Eye (tissue), 1 donor: Measurements from ENCODE around the gene TFCP2.
"Not testable (repeated sequence)": the region's sequence is repeated elsewhere in the genome, so short reads cannot be mapped to it uniquely, and the experiment has no call there.

ENCODE experiments used
- DNase-seq: peaks from one replicate; pipeline ENCODE4 v3.0.0-alpha.2; 2015

TFCP2 gene

DNA sequence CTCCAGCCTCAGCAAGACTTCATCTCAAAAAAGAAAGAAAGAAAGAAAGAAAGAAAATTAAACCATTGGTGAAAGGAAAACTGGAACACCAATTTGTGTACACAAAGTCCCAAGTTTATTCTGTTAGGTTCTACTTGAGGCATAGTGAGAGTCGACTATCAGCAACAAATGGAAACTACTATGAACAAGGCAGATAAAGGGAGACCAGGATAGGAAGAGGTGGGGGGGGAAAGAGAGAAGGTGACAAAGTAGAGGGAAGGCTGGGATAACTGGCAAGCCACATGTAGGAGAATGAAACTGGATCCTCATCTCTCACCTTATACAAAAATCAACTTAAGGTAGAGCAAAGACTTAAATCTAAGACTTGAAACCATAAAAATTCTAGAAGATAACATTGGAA is 25.6 kb downstream of the TFCP2 start:
- DNase-seq, result no peak

DNA sequence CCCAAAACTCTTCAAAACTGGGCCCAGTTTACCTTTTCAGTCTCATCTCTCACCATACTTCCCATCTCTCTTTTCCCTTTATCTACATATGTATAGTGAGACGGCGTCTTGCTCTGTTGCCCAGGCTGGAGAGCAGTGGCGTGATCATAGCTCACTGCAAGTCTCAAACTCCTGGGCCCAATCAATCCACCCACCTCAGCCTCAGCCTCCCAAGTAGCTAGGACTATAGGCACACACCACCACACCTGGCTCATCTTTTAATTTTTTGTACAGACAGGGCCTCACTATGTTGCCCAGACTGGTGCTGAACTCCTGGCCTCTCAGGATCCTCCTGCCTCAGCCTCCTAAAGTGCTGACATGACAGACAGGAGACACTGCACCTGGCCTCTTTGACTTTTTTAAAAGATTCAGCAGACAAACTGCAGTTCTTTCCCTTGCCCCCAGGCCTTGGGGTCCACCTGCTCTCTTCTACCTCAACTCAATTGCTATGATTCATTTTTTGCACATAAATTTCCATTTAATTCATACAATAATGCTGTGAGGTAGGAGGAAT is 33.6 kb downstream of the TFCP2 start:
- no peak for DNase-seq

DNA sequence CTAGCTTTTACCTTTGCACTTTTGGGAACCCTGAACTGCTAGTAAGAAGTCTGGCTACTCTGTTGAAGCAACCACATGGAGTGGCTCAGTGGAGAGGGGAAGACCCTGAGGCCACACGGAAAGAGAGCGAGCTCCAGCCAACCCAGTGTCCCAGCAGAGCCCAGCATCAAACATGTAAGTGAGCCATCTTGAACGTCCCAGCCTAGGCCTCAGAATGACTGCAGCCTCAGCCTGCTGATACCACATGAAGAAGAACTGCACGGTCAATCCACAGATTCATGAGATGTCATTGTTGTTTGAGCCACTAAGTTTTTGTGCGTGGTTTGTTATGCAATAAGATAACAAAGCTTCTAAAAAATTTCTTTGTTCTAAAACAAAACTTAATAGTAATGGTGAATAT is 40.2 kb downstream of the TFCP2 start:
- no peak for DNase-seq

DNA sequence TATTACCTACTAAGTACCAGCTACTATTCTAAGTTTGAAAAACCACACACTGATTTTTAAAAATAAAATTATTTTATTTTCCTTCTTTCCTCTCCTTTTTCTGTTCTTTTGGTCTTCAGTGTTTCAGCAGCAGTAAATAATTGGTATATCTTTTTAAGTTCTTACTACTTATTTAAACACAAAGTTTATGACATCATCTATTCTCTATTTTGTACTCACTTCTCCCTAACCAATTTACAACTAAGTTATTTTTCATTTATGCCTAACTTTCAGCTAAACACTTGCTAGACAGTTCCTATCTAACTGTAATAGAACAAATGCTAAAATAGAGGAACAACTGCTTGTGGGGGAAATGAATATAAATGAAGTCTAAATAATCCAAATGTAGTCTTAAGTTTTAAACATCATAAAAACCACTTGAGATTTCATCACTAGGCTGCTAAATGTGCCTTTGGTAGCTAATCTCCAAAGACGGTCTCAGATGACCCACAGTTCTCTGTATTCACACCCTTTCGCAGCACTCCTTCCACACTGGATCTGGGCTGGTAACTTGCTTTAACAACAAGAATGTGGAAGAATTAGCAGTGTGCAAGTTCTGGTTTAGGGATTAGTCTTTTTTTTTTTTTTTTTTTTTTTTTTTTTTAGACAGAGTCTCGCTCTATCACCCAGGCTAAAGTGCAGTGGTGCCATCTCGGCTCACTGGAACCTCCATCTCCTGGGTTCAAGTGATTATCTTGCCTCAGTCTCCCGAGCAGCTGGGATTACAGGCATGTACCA is 41.0 kb downstream of the TFCP2 start:
- no peak for DNase-seq

DNA sequence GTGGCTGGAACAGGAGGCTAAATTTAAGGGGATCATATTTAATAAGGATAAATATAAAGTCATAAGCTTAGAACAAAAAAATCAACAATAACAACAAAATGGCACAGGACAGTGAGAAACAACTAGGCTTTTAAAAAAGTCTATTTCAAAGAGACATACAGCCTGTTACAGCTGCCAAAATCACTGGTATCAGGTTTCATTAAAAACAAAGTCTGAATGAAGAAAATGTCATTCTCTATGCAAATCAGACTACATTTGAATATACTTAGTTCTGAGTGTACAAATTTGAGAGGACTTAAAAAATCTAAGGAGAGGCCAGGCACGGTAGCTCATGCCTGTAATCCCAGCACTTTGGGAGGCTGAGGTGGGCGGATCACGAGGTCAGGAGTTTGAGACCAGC is 44.0 kb downstream of the TFCP2 start:
- no peak for DNase-seq

DNA sequence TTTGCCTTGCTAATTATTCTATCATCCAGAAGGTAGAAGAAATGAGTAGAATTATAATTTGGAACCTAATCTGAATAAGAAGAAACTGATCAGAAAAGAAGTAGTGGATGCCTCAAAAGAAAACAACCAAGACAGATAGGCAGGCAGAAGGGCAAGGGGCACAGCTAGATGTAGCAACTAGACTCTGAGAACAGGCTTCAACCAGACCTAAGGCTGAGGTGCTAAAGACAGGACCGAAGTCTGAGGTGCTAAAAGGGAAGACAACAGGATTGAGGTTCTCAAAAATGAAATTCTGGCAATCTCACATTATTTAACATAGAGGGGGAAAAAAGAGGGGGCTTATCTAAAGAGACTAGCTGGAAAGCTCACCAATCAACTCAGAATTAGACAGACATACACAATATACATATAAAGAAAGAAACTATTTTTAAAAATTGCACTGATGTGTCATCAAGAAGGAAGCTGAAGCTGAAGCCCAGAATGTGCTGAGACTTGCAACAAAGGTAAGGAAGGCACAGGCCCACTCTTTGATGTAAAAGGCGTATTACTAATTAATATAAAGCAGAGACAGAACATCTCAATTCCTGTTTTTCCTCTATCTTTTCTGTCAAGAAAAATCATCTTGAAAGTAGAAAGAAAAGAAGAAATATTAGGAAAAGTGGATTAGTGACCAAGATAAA is 45.7 kb downstream of the TFCP2 start:
- no peak for DNase-seq

DNA sequence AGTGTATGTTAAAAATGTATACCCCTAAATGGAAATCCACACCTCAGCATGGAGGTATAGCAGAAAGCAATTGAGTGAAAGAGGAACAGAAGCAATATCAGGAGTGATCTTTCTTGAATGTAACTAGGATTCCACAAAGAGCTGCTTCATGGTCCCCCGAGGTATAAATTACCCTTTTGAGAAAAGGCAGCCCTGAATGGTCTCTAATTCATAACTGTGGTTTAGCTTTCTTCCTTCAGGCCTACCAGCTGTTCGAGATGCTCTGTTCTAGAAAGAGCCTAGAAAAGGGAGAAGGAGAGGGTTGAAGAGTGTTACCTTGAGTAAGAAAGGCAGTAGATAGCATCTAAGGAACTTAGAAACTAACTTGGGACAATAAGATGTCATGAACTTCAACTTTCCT is 46.6 kb downstream of the TFCP2 start:
- DNase-seq, result no peak

DNA sequence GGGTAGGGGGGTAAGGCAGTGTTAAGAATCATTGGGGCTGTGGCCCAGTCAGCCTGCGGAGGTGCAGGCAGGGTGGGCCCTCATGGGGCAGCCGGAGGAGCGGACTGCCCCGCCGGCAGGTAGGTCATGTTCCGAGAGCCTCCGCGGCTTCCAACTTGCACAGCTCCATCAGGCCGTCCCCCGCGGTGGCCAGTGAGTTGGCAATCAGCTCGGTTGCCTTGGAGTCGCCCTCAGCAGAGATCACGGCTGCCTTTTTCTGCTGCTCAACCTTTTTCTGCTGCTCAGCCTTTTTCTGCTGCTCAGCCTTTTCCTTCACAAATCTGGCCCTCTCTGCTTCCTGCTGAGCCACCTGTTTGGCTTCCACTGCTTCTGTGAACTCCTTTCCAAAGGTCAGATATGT is 48.4 kb downstream of the TFCP2 start:
- no peak for DNase-seq

DNA sequence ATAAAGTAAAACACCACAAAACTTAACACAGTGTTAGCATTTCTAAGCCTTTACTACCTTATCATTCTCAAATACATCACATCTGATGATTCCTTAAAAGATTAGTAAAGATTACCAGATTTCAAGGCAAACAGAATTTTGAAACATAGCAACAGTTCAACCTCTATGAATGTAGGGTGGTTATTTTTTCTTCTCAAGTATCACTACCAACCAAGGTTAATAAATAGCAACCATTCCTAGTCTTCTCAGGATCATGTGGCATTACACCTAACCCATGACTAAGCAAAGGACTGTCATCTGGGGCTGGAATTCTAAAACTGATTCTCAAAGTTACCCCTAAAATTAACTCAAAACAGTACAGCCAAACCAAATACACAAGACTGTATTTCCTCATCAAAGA is 50.1 kb downstream of the TFCP2 start:
- DNase-seq, result no peak

DNA sequence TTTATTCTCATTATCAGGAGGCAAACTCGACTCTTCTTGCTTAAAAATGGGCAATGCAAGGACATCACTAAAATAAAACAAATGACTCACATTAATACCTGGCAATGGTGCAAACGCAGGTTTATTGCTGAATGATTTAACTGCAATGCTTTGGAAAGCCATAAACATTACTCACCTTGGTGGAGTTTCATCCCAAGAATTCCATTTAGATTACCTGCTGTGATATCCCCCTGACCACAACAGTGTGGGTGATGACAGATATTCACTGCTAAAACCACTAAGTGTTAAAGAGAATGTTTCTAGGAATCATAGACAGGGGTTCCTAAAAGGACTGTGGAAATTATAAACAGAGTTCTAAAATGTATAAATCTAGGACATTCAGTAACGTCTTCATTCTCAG is 54.2 kb downstream of the TFCP2 start:
- no peak for DNase-seq

DNA sequence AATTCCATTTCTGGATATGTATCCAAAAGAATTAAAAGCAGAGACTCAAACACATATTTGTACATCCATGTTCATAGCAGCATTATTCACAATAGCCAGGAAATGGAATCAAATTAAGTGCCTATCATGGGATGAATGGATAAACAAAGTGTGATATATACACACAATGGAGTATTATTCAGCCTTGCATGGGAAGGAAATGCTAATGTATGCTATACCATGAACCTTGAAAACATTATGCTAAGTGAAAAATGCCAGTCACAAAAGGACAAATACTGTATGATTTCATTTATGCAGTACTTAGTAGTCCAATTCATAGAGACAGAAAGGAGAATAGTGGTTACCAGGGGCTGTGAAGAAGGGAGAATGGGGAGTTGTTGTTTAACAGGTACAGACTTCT is 57.4 kb downstream of the TFCP2 start:
- DNase-seq, result no peak

DNA sequence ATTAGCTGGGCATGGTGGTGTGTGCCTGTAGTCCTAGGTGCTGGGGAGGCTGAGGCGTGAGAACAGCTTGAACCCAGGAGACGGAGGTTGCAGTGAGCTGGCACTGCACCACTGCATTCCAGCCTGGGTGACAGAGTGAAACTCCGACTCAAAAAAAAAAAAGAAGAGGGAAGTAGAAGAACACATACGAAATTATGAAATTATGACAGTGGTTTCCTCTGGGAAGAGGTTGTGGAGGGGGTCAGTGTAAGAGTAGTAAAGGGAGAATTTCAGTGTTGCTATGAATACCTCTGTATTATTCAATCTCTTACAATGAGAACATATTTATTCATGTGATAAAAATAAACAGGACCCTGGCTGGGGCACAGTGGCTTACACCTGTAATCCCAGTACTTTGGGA is 64.8 kb downstream of the TFCP2 start:
- no peak for DNase-seq

DNA sequence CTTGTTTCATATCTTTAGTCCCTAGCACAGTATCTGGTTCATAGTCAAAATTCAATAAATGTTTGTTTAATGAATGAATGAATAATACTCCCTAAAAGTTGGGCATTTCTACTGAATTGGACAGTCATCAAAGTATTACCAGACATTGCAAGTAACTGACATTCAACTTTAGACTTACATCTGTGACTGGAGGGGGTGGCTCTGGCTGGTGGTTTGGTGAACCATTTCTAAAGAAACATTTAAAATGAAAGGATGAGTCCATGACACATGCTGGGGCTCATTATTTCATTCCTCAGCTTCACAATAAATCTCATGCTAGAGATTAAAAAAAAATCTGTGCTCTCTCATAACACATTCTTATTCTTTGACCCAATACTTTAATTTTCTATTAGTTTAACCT is 69.0 kb downstream of the TFCP2 start:
- DNase-seq, result no peak

DNA sequence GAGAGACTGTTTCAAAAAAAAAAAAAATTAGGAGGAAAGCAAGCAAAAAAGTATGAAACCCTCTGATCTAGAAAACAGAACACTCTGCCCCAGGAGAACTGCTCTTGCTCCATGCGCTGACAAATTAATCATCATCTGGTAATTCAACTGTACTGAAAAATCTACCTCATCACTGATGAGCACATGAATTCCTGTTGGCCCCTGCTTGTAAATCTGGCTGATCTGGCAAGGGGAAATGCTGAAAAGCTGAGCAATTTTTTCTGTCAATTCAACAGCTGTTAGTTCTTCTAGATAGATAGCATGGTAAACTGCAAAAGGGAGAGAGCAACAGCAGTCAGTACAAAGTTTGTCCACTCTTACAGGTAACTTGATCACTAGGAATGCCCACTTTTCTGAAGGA is 74.3 kb downstream of the TFCP2 start:
- DNase-seq, result no peak

DNA sequence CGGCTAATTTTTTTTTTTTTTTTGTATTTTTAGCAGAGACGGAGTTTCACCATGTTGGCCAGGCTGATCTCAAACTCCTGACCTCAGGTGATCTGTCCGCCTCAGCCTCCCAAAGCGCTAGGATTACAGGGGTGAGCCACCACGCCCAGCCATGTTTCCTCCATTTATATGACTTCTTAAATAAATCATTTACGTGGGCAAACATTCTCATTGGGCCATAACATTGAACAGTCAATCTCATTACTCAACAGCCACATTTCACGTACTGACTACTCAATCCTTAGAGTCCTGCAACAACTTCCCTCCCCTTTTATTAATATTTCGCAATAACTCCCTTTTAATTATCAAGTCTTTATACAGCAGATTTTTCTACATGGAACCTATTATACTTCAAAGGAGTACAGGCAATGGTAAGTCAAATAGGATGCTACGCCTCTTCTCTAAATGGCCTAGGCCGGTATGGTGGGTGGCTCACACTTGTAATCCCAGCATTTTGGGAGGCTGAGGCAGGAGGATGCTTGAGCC is 82.2 kb downstream of the TFCP2 start:
- no peak for DNase-seq

DNA sequence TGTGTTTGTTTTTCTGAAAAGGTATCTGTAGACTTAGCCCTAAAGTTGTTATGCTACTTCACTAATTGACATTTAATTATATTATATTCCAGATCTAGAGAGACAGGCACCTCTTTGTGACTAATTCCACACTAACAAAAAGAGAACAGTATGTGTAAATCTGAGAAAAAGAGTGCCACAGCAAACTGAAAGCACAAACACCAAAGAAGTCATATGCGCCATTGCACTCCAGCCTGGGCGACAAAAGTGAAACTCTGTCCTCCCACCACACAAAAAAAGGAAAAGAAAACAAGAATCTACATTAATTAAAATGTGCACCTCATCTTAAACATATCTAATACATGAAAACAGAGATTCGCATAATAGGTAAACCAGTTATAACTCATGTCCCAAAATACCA is 85.1 kb downstream of the TFCP2 start:
- no peak for DNase-seq

DNA sequence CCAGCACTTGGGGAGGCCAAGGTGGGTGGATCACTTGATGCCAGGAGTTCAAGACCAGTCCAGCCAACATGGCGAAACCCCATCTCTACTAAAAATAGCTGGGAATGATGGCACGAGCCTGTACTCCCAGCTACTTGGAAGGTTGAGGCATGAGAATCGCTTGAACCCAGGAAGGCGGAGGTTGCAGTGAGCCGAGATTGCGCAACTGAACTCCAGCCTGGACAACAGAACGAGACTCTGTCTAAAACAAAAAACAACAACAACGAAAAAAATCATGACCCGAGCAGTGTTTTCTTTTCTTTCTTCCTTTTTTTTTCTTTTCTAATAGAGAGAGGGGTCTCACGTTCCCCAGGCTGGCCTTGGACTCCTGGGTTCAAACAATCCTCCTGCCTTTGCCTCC is 86.0 kb downstream of the TFCP2 start:
- DNase-seq, result no peak

DNA sequence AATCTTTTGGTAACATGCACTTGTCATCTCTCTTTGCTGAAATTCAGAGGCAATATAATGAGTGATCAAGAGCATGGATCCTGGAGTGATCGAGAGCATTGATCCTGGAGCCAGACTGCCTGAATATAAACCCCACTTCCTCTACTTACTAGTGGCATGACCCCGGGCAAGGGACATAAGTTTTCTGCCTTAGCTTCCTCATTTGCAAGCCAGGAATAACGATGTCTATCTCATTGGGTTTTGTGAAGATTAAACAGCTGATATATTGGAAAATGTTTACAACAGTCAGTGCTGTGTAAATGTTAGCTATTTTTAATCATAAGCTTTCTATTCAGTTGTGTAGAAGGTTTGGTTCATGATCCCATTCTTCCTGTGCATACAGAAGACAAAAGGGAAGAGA is 87.2 kb downstream of the TFCP2 start:
- DNase-seq, result no peak

DNA sequence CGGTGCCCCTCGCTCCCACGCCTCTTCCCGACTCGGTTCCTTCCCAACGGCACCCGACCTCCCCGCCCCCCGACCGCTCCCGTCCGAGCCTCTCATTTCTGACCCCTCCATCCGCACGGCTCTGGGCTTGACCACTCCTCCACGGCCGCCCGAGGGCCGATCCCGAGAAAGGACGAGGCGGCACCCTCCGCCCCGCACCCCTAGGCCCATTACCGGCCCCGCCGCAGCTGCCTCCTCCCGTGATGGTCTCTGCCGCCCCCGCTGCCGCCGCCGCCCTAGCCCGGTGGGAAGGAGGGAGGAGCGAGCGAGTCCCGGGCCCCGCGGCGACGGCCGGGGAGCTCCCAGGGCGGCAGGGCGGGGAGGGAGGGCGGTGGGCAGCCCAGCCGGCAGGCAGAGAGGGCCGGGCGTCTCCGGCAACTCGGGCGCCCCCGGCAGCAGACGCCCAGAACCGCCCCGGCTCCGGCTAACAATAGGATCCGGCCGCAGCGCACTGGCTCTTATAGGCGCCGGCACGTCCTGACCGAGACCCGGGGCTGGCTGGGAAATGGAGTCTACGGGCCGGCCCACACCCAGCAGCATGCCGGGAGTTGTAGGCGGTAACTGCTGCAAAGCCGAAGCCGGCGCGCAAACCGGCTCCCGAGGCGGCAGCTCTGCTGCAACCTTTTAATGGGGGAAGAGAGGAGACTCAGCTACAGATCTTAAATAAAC is 89.7 kb downstream of the TFCP2 start, which contains the start of gene CSRNP2:
CSRNP2 (minus strand) TSS at position 471 of the 708 bp plus-strand sequence. CDS start 7,035 bp downstream, outside the sequence.
- peak; percentile 98 for DNase-seq

DNA sequence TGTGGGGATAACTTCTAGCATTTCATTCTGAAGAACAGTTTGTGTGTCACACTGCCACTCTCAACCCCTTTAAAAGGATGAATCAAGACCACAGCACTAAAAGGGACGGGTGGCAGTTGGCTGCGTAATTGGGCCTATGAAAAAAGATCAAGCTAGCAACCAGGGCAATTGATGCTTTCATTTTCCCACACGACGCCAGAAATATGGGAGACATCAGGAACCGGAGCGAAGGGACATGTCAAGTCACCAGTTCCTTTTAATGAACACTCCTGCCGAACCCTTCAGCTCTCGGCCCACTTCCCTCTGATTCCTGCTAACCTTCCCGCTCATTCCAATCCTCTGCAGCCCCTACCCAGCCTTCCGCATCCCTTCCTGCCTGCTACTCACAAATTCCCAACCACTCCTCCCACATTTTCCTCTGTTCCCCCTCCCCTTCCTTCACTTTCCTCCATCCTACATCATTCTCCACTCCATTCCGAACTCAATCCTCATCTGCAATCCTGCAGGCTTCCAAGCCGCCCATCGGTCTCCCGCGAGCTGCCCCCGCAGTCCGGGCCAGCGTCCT is 90.3 kb downstream of the TFCP2 start:
- DNase-seq, result peak; percentile 86

DNA sequence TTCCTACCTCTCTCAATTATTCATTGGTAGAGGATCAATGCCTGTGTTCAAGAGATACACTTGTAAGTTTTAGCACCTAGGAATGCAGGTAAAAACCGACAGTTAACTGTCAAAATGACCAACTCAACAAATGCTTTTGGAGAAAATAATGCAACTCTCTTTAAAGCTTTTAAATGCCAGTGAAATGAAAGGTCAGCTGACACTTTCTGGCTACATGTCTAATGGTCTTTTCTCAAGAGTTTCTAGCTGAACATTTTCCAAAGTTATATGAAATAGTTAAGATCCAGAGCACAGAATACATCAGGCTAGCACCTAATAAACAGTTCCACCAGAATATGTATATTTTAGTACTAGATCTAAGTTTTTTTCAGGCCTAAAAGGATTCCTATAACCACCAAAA is 91.5 kb downstream of the TFCP2 start:
- DNase-seq, result no peak

DNA sequence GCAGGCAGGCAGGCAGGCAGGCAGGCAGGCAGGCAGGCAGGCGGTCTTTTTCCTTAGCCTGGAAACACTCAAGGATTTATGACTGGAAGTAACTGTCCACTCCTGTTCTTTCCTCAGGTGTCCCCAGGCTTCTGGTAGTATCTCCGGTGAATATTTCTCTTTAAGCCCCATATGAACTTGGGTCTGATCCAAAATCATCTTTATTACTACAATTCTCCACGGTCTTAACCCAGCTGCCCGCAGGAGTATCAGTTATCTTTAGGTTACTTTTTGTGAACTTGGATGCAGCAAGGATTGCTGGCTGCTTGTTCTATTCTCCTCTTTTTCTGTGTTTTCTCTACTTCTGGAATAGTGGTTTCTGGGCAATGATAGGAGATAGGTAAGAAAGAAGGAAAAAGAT is 92.8 kb downstream of the TFCP2 start:
- no peak for DNase-seq

DNA sequence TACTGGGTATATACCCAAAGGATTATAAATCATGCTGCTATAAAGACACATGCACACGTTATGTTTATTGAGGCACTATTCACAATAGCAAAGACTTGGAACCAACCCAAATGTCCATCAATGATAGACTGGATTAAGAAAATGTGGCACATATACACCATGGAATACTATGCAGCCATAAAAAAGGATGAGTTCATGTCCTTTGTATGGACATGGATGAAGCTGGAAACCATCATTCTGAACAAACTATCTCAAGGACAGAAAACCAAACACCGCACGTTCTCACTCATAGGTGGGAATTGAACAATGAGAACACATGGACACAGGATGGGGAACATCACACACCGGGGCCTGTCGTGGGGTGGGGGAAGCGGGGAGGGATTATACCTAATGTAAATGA is 94.1 kb downstream of the TFCP2 start:
- not testable (repeated sequence) for DNase-seq
